ENCODE data around the gene SLC6A18.

The SLC6A18 gene

GRCh38 chr5:1225081-1225480 is at the start of gene SLC6A18:
TSS of gene SLC6A18 (plus strand) at chr5:1225381. CDS start at chr5:1225478, 97 bp downstream.
- no peak for DNase-seq

GRCh38 chr5:1175801-1176472 is 49.2 kb upstream of the SLC6A18 start:
- DNase-seq, result no peak

- no peak for DNase-seq
These were observed 48.4 kb upstream of the SLC6A18 start for GRCh38 chr5:1176473-1177391.

GRCh38 chr5:1177826-1178528 is 47.2 kb upstream of the SLC6A18 start:
- no peak for DNase-seq

GRCh38 chr5:1178529-1179382 is 46.4 kb upstream of the SLC6A18 start:
- no peak for DNase-seq

GRCh38 chr5:1179383-1179715 is 45.8 kb upstream of the SLC6A18 start:
- no peak for DNase-seq

GRCh38 chr5:1180096-1180495 is 45.1 kb upstream of the SLC6A18 start:
- no peak for DNase-seq

GRCh38 chr5:1180841-1181271 is 44.3 kb upstream of the SLC6A18 start:
- DNase-seq, result no peak

- no peak for DNase-seq
These were observed 43.5 kb upstream of the SLC6A18 start for GRCh38 chr5:1181451-1182359.

- no peak for DNase-seq
These were observed 42.9 kb upstream of the SLC6A18 start for GRCh38 chr5:1182360-1182632.

GRCh38 chr5:1182633-1183423 is 42.4 kb upstream of the SLC6A18 start:
- DNase-seq, result no peak

GRCh38 chr5:1183424-1184162 is 41.6 kb upstream of the SLC6A18 start:
- DNase-seq, result no peak

- DNase-seq, result no peak
These were observed 41.1 kb upstream of the SLC6A18 start for GRCh38 chr5:1184163-1184470.

GRCh38 chr5:1184481-1184880 is 40.7 kb upstream of the SLC6A18 start:
- no peak for DNase-seq

- no peak for DNase-seq
These were observed 40.0 kb upstream of the SLC6A18 start for GRCh38 chr5:1185038-1185627.

GRCh38 chr5:1185629-1186350 is 39.4 kb upstream of the SLC6A18 start:
- no peak for DNase-seq

- no peak for DNase-seq
These were observed 38.6 kb upstream of the SLC6A18 start for GRCh38 chr5:1186351-1187233.
